Activated naive CD4-positive, alpha-beta T cell treated with anti-CD3 and anti-CD28 coated beads, Interleukin-2, amount 10 ng/mL, durations not matched to agents 7 days and 5 days (primary cell): ENCODE data around the gene JAKMIP1.

Experiments
- CTCF ChIA-PET: fragments of 350-600 bp; sonication (Branson Sonifier 250); formaldehyde crosslinking; loops from one replicate; lab custom pipeline; 2021; ENCODE audit warnings: antibody characterized with exemption; lab: Charles Lee
- DNase-seq: peaks from one replicate; pipeline ENCODE4 v3.0.0-alpha.2; 2020
- H3K27ac Mint-ChIP-seq: one replicate; pipeline ENCODE4 v1.8.0; 2021; ENCODE audit warnings: mild to moderate bottlenecking, moderate library complexity, mixed read lengths
- H3K27me3 Mint-ChIP-seq: one replicate; pipeline ENCODE4 v1.8.0; 2021; ENCODE audit warnings: mild to moderate bottlenecking, mixed read lengths
- H3K36me3 Mint-ChIP-seq: one replicate; pipeline ENCODE4 v1.8.0; 2021; ENCODE audit warnings: mixed read lengths
- H3K4me1 Mint-ChIP-seq: one replicate; pipeline ENCODE4 v1.8.0; 2021; ENCODE audit warnings: mixed read lengths
- H3K4me3 Mint-ChIP-seq: one replicate; pipeline ENCODE4 v1.8.0; 2021; ENCODE audit warnings: mild to moderate bottlenecking, moderate library complexity, mixed read lengths
- H3K9me3 Mint-ChIP-seq: one replicate; pipeline ENCODE4 v1.8.0; 2021; ENCODE audit warnings: mixed read lengths

The JAKMIP1 gene

DNA sequence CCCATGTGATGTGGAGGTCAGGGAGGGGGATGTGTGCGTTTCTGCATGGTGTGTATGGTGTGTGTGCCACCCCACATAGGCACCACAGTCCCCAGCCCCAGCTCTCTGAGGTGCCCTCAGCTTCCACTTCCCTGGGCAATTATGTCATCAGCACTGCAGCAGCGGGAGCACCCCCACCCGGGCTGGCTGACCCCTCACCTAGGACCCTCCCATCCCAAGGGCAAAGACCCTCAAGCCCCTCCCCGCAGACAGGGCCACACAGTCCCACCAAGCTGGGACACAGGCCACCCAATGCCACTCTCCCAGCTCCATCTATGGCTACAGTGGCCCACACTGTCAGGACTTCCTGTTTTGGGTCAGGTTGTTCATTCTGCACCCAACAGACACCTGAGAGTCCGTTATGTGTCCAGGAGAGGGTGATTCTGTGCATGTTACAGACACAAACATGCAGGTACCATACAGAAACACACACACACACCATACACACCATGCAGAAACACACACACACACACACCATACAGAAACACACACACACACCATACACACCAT lies 75.2 kb downstream of the JAKMIP1 start:
- peaks cover 6% of the 10 kb centered on the region for H3K27me3 Mint-ChIP-seq
- H3K9me3 Mint-ChIP-seq: no peaks in the 10 kb centered on the region
- no peak overlapping the region for H3K27ac Mint-ChIP-seq
- CTCF ChIA-PET: no interaction called here
- H3K4me1 Mint-ChIP-seq: no peaks in the 10 kb centered on the region
- H3K36me3 Mint-ChIP-seq: no peaks in the 10 kb centered on the region
- H3K4me3 Mint-ChIP-seq: no peak overlapping the region
- no peak for DNase-seq

DNA sequence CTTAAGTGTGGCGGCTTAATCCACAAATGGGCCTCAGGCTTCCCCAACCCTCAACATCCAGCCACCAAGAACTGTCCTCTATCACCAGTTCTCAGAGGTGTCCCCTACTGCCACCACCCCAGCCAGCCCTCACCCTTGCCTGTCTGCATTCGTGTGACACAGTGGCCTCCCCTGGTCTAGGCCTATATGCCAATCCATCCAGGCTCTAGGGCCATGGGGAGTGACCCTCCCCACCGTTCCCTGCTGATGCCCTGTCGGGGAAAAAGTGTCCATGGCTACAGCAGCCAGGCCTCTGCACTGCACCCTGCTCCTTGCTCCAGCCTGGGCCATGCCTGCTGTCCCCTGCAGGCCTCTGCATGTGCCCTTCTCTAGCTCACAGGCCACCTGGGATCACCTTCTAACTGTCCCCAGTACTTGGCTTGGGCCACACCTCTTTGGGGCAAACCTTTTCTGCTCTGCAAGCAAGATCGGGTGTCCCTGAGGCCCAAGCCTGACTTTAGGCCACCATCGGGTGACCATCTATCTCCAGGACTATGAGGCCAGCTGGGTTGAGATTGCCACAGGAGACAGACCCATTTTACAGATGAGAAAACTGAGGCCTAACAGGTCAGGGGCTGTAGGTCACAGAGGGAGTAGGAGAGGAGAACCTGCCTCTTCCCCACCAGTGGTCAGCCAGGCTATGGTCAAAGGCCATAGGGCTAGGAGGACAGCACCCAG lies 75.8 kb downstream of the JAKMIP1 start:
- H3K27me3 Mint-ChIP-seq: peaks cover 5% of the 10 kb centered on the region
- H3K36me3 Mint-ChIP-seq: no peaks in the 10 kb centered on the region
- H3K4me3 Mint-ChIP-seq: no peak overlapping the region
- no peak for DNase-seq
- H3K9me3 Mint-ChIP-seq: no peaks in the 10 kb centered on the region
- H3K4me1 Mint-ChIP-seq: peaks cover 2% of the 10 kb centered on the region
- H3K27ac Mint-ChIP-seq: no peak overlapping the region
- CTCF ChIA-PET: no interaction called here

- H3K4me3 Mint-ChIP-seq: no peak overlapping the region
- DNase-seq: no peak
- no peak overlapping the region for H3K27ac Mint-ChIP-seq
- H3K4me1 Mint-ChIP-seq: peaks cover 4% of the 10 kb centered on the region
- H3K36me3 Mint-ChIP-seq: no peaks in the 10 kb centered on the region
- no peaks in the 10 kb centered on the region for H3K9me3 Mint-ChIP-seq
- CTCF ChIA-PET: no interaction called here
- peaks cover 5% of the 10 kb centered on the region for H3K27me3 Mint-ChIP-seq
Measured at GRCh38 chr4:6123976-6124375, 76.4 kb downstream of the JAKMIP1 start.

DNA sequence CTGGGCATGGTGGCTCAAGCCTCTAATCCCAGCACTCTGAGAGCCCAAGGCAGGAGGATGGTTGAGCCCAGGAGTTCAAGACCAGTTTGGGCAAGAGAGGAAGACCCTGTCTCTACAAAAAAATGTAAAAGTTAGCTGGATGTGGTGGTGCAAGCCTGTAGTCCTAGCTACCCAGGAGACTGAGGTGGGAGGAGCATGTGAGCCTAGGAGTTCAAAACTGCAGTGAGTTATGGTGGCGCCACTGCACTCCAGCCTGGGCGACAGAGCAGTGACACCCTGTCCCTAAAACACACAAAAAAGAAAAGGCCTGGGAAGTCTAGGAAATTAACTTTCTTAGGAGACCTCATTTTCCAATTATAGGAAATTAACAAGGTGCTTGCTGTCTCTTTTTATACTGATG lies 76.8 kb downstream of the JAKMIP1 start:
- no peak overlapping the region for H3K4me3 Mint-ChIP-seq
- H3K27me3 Mint-ChIP-seq: peaks cover 7% of the 10 kb centered on the region
- peak overlapping the region; percentile 34 for H3K27ac Mint-ChIP-seq
- H3K36me3 Mint-ChIP-seq: no peaks in the 10 kb centered on the region
- no peak for DNase-seq
- CTCF ChIA-PET: no interaction called here
- H3K4me1 Mint-ChIP-seq: peaks cover 4% of the 10 kb centered on the region
- no peaks in the 10 kb centered on the region for H3K9me3 Mint-ChIP-seq

DNA sequence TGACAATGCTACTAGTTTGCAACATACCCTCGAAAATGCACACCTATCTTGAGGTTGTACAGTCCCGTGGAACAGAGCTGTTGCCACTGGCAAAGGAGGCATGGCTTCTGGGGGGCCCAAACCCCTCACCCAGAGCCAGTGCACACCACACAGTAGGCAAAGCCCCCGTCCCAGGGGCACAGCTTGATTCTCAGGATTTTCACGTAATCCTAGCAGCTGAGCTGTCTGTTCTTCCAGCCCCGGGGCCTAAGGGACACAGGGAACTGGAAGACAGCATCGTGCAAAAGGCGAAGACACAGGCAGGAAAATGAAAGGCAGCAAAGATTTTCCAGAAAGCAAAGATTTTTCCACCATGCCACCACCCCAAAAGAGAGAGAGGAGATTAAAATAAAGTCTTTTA lies 77.2 kb downstream of the JAKMIP1 start:
- Mint-ChIP-seq H3K27me3 (peaks cover 12% of the 10 kb centered on the region), H3K4me3 (no peak overlapping the region), H3K27ac (no peak overlapping the region), H3K36me3 (no peaks in the 10 kb centered on the region), H3K9me3 (no peaks in the 10 kb centered on the region), H3K4me1 (peaks cover 4% of the 10 kb centered on the region)
- DNase-seq: no peak
- CTCF ChIA-PET: no interaction called here

DNA sequence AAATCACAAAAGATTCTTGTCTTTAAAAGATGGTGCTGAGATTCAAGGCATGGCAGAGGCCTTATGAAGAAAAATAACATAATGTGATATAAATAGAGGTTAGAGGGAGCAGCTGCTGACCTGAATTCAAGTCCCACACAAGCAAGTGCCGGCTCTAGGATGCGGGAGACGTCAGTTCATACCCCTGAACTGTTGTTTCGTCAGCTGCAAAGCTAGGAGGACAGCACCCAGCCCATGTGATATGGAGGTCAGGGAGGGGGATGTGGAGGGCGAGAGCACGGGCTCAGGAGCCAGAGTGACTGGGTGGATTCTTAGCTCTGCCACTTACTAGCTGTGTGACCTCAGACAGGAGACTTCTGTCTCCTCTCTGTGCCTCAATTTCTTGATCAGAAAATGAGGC lies 77.9 kb downstream of the JAKMIP1 start:
- Mint-ChIP-seq H3K4me3 (no peak overlapping the region), H3K9me3 (no peaks in the 10 kb centered on the region), H3K36me3 (no peaks in the 10 kb centered on the region), H3K27me3 (peaks cover 13% of the 10 kb centered on the region), H3K27ac (no peak overlapping the region), H3K4me1 (peaks cover 4% of the 10 kb centered on the region)
- CTCF ChIA-PET: no interaction called here
- no peak for DNase-seq

DNA sequence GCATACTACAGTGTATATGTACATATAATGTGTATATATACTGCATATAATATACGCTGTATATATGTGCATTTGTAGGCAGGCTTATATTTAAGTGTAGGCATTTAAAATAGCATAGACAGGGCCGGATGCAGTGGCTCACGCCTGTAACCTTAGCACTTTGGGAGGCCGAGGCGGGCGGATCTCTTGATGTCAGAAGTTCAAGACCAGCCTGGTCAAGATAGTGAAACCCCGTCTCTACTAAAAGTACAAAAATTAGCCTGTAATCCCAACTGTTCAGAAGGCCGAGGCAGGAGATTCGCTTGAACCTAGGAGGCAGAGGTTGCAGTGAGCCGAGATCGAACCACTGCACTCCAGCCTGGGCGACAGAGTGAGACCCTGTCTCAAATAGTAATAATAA lies 78.4 kb downstream of the JAKMIP1 start:
- no peak for DNase-seq
- Mint-ChIP-seq H3K27me3 (peaks cover 17% of the 10 kb centered on the region), H3K4me3 (no peak overlapping the region), H3K4me1 (peaks cover 4% of the 10 kb centered on the region), H3K27ac (no peak overlapping the region), H3K36me3 (no peaks in the 10 kb centered on the region), H3K9me3 (no peaks in the 10 kb centered on the region)
- CTCF ChIA-PET: no interaction called here

DNA sequence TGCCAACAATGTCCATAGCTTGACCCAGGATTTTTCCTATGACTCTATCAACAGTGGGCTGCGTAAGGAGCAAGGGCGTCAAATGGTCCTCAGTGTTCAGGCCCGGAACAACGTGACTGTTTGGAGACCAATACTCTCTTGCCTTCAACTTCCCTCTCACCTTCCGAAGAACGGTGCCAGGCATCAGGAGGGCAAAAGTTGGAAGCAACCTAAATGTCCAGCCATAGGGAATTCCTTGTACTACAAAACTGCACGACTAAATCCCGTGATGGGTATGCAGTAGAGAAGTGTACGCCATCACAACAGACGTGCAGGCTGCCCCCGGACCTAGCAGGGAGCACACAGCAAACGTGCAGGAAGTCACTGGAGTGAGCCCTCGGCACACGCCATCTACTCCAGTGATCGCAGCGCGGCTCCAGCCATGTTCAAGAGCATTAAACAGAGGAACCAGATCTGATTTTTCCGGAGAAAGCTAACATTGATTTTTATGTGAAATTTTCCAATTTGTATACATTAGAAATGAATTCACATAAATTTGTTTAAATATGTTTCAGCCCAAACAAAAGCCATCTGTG lies 79.0 kb downstream of the JAKMIP1 start:
- no peak overlapping the region for H3K4me3 Mint-ChIP-seq
- peaks cover 23% of the 10 kb centered on the region for H3K27me3 Mint-ChIP-seq
- no peaks in the 10 kb centered on the region for H3K9me3 Mint-ChIP-seq
- CTCF ChIA-PET: no interaction called here
- no peak overlapping the region for H3K27ac Mint-ChIP-seq
- DNase-seq: no peak
- H3K4me1 Mint-ChIP-seq: peaks cover 4% of the 10 kb centered on the region
- H3K36me3 Mint-ChIP-seq: no peaks in the 10 kb centered on the region

DNA sequence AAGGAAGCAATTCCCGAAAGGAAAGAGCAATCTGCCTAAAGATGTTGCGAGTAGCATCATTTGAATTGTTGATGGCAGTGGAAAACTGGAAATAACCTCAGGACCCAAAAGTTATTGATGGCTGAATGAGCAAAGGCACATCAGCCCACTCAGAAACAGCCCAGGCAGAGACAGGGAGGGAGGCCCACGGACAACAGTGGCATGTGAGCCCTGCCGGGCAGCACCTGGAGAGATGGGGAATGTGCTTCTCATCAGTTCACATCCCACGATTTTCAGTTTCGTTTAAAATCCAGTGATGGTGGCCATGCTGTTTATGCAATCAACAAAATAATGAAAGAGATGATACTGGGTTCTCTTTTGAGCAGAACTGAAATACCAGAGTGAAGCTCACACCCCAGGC lies 80.0 kb downstream of the JAKMIP1 start:
- peaks cover 32% of the 10 kb centered on the region for H3K27me3 Mint-ChIP-seq
- H3K4me3 Mint-ChIP-seq: no peak overlapping the region
- no peaks in the 10 kb centered on the region for H3K9me3 Mint-ChIP-seq
- peaks cover 5% of the 10 kb centered on the region for H3K4me1 Mint-ChIP-seq
- CTCF ChIA-PET: no interaction called here
- H3K36me3 Mint-ChIP-seq: no peaks in the 10 kb centered on the region
- DNase-seq: no peak
- H3K27ac Mint-ChIP-seq: no peak overlapping the region

- H3K4me3 Mint-ChIP-seq: no peak overlapping the region
- no peaks in the 10 kb centered on the region for H3K9me3 Mint-ChIP-seq
- DNase-seq: no peak
- CTCF ChIA-PET: no interaction called here
- H3K4me1 Mint-ChIP-seq: peaks cover 10% of the 10 kb centered on the region
- H3K27me3 Mint-ChIP-seq: peaks cover 32% of the 10 kb centered on the region
- no peak overlapping the region for H3K27ac Mint-ChIP-seq
- H3K36me3 Mint-ChIP-seq: no peaks in the 10 kb centered on the region
Measured at GRCh38 chr4:6119507-6120020, 80.8 kb downstream of the JAKMIP1 start.

- H3K27me3 Mint-ChIP-seq: peaks cover 32% of the 10 kb centered on the region
- DNase-seq: no peak
- no peaks in the 10 kb centered on the region for H3K9me3 Mint-ChIP-seq
- H3K4me3 Mint-ChIP-seq: no peak overlapping the region
- CTCF ChIA-PET: no interaction called here
- peaks cover 18% of the 10 kb centered on the region for H3K4me1 Mint-ChIP-seq
- no peaks in the 10 kb centered on the region for H3K36me3 Mint-ChIP-seq
- H3K27ac Mint-ChIP-seq: no peak overlapping the region
Measured at GRCh38 chr4:6118201-6118600, 82.1 kb downstream of the JAKMIP1 start.

DNA sequence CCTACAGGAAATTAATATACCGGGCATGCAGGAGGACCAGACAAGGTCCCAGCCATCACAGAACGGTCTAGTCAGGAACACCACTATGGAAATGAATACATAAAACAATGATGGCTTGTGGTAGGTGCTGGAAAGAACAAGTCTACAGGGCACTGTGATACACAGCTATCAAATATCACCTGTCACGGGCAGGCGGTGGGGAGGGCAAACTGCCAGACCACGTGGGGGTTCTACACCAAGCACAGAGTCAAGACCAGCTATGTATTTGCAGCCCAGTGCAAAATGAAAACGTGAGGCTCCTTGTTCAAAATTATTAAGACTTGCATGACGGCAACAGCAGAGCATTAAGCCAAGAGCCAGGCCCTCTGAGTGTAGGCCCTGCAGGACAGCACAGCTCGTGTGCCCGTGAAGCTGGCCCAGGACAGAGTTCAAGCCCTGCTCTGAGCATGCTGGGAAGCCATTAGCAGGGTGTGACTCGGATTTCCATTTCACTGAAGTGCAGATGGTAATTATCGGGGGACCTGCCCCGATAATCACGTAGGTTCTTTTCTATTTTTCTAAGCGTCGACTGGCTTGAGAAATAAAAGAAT lies 83.6 kb downstream of the JAKMIP1 start:
- Mint-ChIP-seq H3K27ac (peak overlapping the region; percentile 24), H3K4me1 (peaks cover 18% of the 10 kb centered on the region), H3K4me3 (no peak overlapping the region), H3K27me3 (peaks cover 32% of the 10 kb centered on the region), H3K36me3 (no peaks in the 10 kb centered on the region), H3K9me3 (no peaks in the 10 kb centered on the region)
- no peak for DNase-seq
- CTCF ChIA-PET: no interaction called here

DNA sequence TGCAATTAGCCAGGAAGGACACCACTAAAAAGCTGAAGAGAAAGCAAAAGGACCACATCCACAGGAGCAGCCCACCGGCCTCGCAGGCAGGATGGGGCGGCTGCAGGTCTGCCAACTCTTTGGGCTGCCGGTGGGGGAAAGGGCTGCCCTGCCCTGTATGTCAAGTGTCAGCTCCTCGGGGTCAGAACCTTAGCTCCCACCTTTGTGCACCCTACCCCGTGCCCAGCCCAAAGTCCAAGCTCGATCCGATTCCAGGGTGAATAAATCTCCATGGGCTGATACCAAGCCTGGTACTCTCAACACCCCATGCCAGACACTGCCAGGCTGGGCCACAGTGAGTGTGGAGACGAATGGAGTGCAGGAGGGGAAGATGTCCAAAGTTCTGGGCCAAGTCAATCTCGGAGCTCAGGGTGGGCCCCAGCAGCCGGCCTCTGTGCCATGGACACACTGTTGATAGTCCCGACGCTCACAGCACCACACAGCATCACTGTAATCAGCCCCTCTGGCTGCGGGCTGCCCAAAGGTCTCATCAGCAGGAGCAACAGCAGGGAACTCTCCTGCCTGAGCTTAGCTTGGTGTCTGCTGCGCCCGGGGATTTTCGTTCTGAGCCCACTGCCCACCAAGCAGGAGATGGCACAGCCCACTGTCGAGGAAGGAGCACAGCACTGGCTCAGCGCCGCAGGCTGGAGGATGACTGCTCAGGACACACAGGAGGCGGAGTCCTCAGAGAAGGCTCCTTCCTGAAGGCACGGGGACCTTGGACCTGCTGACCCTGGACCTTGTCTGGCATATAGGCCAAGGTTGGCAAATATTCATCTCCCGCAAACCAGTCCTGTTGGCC lies 84.4 kb downstream of the JAKMIP1 start:
- Mint-ChIP-seq H3K4me3 (no peak overlapping the region), H3K36me3 (no peaks in the 10 kb centered on the region), H3K27ac (no peak overlapping the region), H3K27me3 (peaks cover 32% of the 10 kb centered on the region), H3K9me3 (no peaks in the 10 kb centered on the region), H3K4me1 (peaks cover 18% of the 10 kb centered on the region)
- DNase-seq: no peak
- CTCF ChIA-PET: no interaction called here

DNA sequence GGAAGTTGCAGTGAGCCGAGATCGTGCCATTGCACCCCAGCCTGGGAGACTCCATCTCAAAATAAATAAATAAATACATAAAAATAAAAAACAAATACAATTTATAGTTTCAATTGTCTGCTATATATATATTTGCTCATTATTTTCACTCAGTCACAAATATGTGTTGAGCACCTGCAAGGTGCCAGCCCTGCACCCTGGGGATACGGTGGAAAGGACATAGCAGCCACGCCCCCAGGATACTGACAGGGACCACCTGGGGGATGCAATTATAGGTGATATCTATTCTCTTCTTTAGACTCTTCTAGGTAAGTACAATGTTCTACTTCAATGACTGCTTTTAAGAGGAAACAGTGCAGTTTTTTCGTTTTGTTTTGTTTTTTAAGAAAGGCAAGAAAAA lies 85.0 kb downstream of the JAKMIP1 start:
- peaks cover 32% of the 10 kb centered on the region for H3K27me3 Mint-ChIP-seq
- no peaks in the 10 kb centered on the region for H3K9me3 Mint-ChIP-seq
- peaks cover 18% of the 10 kb centered on the region for H3K4me1 Mint-ChIP-seq
- H3K4me3 Mint-ChIP-seq: no peak overlapping the region
- no peak overlapping the region for H3K27ac Mint-ChIP-seq
- CTCF ChIA-PET: no interaction called here
- no peaks in the 10 kb centered on the region for H3K36me3 Mint-ChIP-seq
- no peak for DNase-seq
